Measurements from ENCODE around the gene NDEL1.

DNA sequence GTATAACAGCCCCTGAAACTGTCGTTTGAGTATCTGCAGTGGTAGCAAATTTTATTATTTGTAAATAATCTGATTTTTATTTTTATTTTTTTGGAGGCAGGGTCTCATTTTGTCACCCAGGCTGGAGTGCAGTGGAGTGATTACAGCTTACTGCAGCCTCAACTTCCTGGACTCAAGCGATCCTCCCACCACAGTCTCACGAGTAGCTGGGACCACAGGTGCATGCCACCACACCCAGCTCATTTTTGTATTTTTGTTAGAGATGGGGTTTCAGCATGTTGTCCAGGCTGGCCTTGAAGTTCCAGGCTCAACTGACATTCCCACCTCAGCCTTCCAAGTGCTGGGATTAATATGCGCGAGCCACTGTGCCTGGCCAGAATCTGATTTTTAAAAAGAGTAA, 2.8 kb downstream of the NDEL1 start:
- no peak for TF ChIP-seq EZH2 (IDR thresholded peaks at IDR 0.05; ENCODE audit: borderline replicate concordance, low read length)
- TF ChIP-seq, protein P1, sequence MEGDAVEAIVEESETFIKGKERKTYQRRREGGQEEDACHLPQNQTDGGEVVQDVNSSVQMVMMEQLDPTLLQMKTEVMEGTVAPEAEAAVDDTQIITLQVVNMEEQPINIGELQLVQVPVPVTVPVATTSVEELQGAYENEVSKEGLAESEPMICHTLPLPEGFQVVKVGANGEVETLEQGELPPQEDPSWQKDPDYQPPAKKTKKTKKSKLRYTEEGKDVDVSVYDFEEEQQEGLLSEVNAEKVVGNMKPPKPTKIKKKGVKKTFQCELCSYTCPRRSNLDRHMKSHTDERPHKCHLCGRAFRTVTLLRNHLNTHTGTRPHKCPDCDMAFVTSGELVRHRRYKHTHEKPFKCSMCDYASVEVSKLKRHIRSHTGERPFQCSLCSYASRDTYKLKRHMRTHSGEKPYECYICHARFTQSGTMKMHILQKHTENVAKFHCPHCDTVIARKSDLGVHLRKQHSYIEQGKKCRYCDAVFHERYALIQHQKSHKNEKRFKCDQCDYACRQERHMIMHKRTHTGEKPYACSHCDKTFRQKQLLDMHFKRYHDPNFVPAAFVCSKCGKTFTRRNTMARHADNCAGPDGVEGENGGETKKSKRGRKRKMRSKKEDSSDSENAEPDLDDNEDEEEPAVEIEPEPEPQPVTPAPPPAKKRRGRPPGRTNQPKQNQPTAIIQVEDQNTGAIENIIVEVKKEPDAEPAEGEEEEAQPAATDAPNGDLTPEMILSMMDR (IDR thresholded peaks at IDR 0.05; ENCODE audit: low read length): no peak
